AG04449 (cell line): ENCODE measurements around the gene BMP10.

Source experiments
- CTCF ChIA-PET: fragments of 350-600 bp; formaldehyde crosslinking; extraction: SDS; loops from one replicate; lab custom pipeline; 2021; ENCODE audit warnings: antibody characterized with exemption; lab: Yijun Ruan, JAX
- POLR2A ChIA-PET: fragments of 400-600, 350-600 bp; formaldehyde crosslinking; extraction: SDS; loops from one replicate; lab custom pipeline; 2020; ENCODE audit warnings: antibody characterized with exemption, inconsistent platforms; lab: Yijun Ruan, JAX
- DNase-seq: peaks from one replicate; pipeline ENCODE4 v3.0.0-alpha.2; 2010; ENCODE audit warnings: low read depth, low spot score
- H3K4me3 ChIP-seq: 2 replicates; pipeline ENCODE4 v1.5.1; 2011; ENCODE audit warnings: low read depth, mild to moderate bottlenecking, control low read depth, low read length
- CTCF ChIP-seq: IDR thresholded peaks from one replicate; pipeline ENCODE4 v1.5.1; 2011; ENCODE audit warnings: mild to moderate bottlenecking, moderate library complexity, low read length, control low read depth, inconsistent platforms; ENCODE audit not compliant: insufficient read depth; ENCODE audit errors: missing control alignments

BMP10 gene

GRCh38 chr2:68879296-68879695 lies 8.1 kb upstream of the BMP10 start:
- DNase-seq = no peak
- CTCF ChIA-PET = interaction anchor here (1.2 to 3.0 kb wide), 3 partner anchors 19 to 170 kb away, joined by 3 to 11 read pairs (median 6); no protein-coding TSS in a partner anchor
- POLR2A ChIA-PET = no interaction called here
- no peak overlapping the region for H3K4me3 ChIP-seq
- no peak for TF ChIP-seq CTCF

- H3K4me3 ChIP-seq = no peak overlapping the region
- no peak for TF ChIP-seq CTCF
- ChIA-PET CTCF (interaction anchor here (1.5 to 3.0 kb wide), 3 partner anchors 43 to 170 kb away, joined by 3 to 11 read pairs (median 6); no protein-coding TSS in a partner anchor), POLR2A (no interaction called here)
- DNase-seq = no peak
Observed at GRCh38 chr2:68878753-68879152, 7.6 kb upstream of the BMP10 start.

- TF ChIP-seq CTCF = no peak
- ChIA-PET CTCF (interaction anchor here (1.2 to 3.0 kb wide), 3 partner anchors 39 to 126 kb away, joined by 3 to 11 read pairs (median 3); no protein-coding TSS in a partner anchor), POLR2A (no interaction called here)
- no peak overlapping the region for H3K4me3 ChIP-seq
- no peak for DNase-seq
Observed at GRCh38 chr2:68878071-68878711, 7.0 kb upstream of the BMP10 start.

GRCh38 chr2:68877079-68877772 lies 6.0 kb upstream of the BMP10 start:
- no peak overlapping the region for H3K4me3 ChIP-seq
- ChIA-PET POLR2A (no interaction called here), CTCF (interaction anchor here (1.2 to 1.6 kb wide), 2 partner anchors 38 to 41 kb away, joined by 3 read pairs; no protein-coding TSS in a partner anchor)
- no peak for TF ChIP-seq CTCF
- DNase-seq = no peak

GRCh38 chr2:68870215-68870614 lies 982 bp downstream of the BMP10 start:
- no peak for DNase-seq
- ChIA-PET CTCF (no interaction called here), POLR2A (no interaction called here)
- no peak for TF ChIP-seq CTCF
- no peak overlapping the region for H3K4me3 ChIP-seq

- POLR2A ChIA-PET = no interaction called here
- H3K4me3 ChIP-seq = no peak overlapping the region
- DNase-seq = no peak
- no peak for TF ChIP-seq CTCF
- CTCF ChIA-PET = no interaction called here
Observed at GRCh38 chr2:68865108-68865507, 6.1 kb downstream of the BMP10 start.
